PC-3 (cell line): Measurements from ENCODE around the gene UBA1.

Experiments used
- EZH2 ChIP-seq: fragments of 300-600 bp; sonication (generic); IDR thresholded peaks from one replicate; pipeline ENCODE4 v1.6.1; 2017; ENCODE audit warnings: antibody characterized with exemption, mild to moderate bottlenecking, low read length; ENCODE audit not compliant: unreplicated experiment
- EZH2phosphoT487 ChIP-seq: fragments of 300-600 bp; sonication (generic); IDR thresholded peaks from 2 replicates; pipeline ENCODE4 v1.6.1; 2018; ENCODE audit warnings: mild to moderate bottlenecking, antibody characterized with exemption, low read length, borderline replicate concordance
- TF ChIP-seq, protein P1 (sequence below): fragments of 300-600 bp; sonication (generic); conservative IDR thresholded peaks from 2 replicates; pipeline ENCODE4 v1.5.1; 2017; ENCODE audit warnings: antibody characterized with exemption, low read depth, mild to moderate bottlenecking, low read length

- TF ChIP-seq EZH2 (no peak), EZH2phosphoT487 (no peak)
- TF ChIP-seq, protein P1, sequence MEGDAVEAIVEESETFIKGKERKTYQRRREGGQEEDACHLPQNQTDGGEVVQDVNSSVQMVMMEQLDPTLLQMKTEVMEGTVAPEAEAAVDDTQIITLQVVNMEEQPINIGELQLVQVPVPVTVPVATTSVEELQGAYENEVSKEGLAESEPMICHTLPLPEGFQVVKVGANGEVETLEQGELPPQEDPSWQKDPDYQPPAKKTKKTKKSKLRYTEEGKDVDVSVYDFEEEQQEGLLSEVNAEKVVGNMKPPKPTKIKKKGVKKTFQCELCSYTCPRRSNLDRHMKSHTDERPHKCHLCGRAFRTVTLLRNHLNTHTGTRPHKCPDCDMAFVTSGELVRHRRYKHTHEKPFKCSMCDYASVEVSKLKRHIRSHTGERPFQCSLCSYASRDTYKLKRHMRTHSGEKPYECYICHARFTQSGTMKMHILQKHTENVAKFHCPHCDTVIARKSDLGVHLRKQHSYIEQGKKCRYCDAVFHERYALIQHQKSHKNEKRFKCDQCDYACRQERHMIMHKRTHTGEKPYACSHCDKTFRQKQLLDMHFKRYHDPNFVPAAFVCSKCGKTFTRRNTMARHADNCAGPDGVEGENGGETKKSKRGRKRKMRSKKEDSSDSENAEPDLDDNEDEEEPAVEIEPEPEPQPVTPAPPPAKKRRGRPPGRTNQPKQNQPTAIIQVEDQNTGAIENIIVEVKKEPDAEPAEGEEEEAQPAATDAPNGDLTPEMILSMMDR, result no peak
Observed at GRCh38 chrX:47244676-47245075, 51.0 kb downstream of the UBA1 start.
